Measurements from ENCODE around the gene MEF2C. TPM values are rescaled to one million over a fixed set of nuclear protein-coding genes. Genes with fewer than 3 reads are reported as not detected.

Gene MEF2C
- total and polyA plus RNA-seq, 4 donors: 2.8 to 15.9 (median 10.1) TPM

DNA sequence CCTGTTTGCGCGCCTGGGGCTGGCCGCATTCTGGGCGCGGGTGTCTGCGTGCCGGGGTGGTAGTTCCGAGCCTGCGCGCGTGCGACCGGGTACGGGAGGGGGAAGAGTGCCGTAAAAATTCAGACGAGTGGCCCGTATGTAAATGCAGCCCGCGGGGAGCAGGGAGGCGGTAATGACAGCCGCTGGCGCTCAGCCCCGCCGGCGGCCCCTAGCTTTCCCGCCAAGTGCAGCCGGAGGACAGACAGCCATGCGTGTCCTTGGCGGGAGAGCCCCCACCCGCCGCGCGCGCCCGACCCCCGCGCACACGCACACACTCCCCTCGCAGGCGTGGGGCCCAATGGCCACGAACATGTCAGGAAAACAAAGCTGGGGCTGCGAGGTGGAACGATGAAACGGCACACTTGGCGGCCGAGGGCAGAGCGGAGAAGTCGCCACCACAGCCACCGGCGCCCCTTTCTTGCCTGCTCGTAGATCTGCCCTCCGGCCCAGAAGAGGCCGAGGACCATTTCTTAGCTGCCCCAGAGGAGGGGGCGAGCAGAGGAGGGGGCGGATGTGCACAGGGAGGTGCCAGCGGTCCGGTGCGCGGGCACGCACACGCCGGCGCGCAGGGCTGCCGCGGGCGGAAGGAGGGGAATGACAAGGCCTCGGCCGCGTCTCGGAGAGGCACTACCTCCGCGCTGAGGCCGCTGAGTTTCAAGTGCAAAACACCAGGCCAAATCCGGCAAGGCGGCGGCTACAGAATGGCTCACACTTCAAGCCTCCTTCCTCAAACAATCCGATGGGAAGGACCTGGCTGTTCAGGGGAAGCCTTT, 208.4 kb downstream of the MEF2C start:
- H3K36me3 ChIP-seq (ENCODE audit: control insufficient read depth in 4 of 4, insufficient read depth in 3 of 4, low read depth in 1 of 4, low read length in 3 of 4): no peaks in the 10 kb centered on the region
- peaks cover 10 to 51% (median 26%) of the 10 kb centered on the region in 4 donors for H3K27me3 ChIP-seq (ENCODE audit: control insufficient read depth in 4 of 4, insufficient read depth in 4 of 4, low read length in 3 of 4)
- H3K4me3 ChIP-seq (ENCODE audit: low read depth in 1 of 3, low read length in 3 of 3): peak overlapping the region in 2 of 3 donors; percentile 26 to 27
- H3K4me1 ChIP-seq (ENCODE audit: control insufficient read depth in 4 of 4, insufficient read depth in 4 of 4, low read length in 3 of 4): peaks cover 17 to 20% (median 20%) of the 10 kb centered on the region in 4 donors
- H3K9me3 ChIP-seq (ENCODE audit: control insufficient read depth in 4 of 4, low read length in 3 of 4): no peaks in the 10 kb centered on the region
- H3K27ac ChIP-seq (ENCODE audit: low read depth in 1 of 2, low read length in 2 of 2): no peak overlapping the region
- TF ChIP-seq FOXA1 (IDR thresholded peaks at IDR 0.05): no peak
- no peak for TF ChIP-seq ZBTB33 (IDR thresholded peaks at IDR 0.05)
- no peak for TF ChIP-seq MAX (IDR thresholded peaks at IDR 0.05)
- TF ChIP-seq NR2F2 (IDR thresholded peaks at IDR 0.05): no peak
- TF ChIP-seq YY1 (IDR thresholded peaks at IDR 0.05): no peak
- TF ChIP-seq HNF4A (conservative IDR thresholded peaks at IDR 0.05): no peak
- no peak for TF ChIP-seq GABPA (IDR thresholded peaks at IDR 0.05 in 1 of 2, conservative IDR thresholded peaks at IDR 0.05 in 1 of 2)
- TF ChIP-seq, protein P1, sequence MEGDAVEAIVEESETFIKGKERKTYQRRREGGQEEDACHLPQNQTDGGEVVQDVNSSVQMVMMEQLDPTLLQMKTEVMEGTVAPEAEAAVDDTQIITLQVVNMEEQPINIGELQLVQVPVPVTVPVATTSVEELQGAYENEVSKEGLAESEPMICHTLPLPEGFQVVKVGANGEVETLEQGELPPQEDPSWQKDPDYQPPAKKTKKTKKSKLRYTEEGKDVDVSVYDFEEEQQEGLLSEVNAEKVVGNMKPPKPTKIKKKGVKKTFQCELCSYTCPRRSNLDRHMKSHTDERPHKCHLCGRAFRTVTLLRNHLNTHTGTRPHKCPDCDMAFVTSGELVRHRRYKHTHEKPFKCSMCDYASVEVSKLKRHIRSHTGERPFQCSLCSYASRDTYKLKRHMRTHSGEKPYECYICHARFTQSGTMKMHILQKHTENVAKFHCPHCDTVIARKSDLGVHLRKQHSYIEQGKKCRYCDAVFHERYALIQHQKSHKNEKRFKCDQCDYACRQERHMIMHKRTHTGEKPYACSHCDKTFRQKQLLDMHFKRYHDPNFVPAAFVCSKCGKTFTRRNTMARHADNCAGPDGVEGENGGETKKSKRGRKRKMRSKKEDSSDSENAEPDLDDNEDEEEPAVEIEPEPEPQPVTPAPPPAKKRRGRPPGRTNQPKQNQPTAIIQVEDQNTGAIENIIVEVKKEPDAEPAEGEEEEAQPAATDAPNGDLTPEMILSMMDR (IDR thresholded peaks at IDR 0.05; ENCODE audit: low read depth, low read length, missing input control): no peak
- TF ChIP-seq TAF1 (conservative IDR thresholded peaks at IDR 0.05): no peak
- no peak for TF ChIP-seq RAD21 (IDR thresholded peaks at IDR 0.05)
- TF ChIP-seq EGR1 (IDR thresholded peaks at IDR 0.05; ENCODE audit: low read depth in 2 of 2): no peak
- TF ChIP-seq JUND (IDR thresholded peaks at IDR 0.05): no peak
- no peak for TF ChIP-seq SP1 (IDR thresholded peaks at IDR 0.05)
- no peak overlapping the region for H3K9ac ChIP-seq (ENCODE audit: low read depth in 1 of 2, low read length in 2 of 2)
- DNase-seq (ENCODE audit: low spot score): no peak
- WGBS: 2% methylated on average over 78 of the region's 78 CpGs

GRCh38 chr5:88673253-88674105, 209.5 kb downstream of the MEF2C start:
- peaks cover 17 to 20% (median 20%) of the 10 kb centered on the region in 4 donors for H3K4me1 ChIP-seq (ENCODE audit: control insufficient read depth in 4 of 4, insufficient read depth in 4 of 4, low read length in 3 of 4)
- no peak overlapping the region for H3K9ac ChIP-seq (ENCODE audit: low read depth in 1 of 2, low read length in 2 of 2)
- H3K36me3 ChIP-seq (ENCODE audit: control insufficient read depth in 4 of 4, insufficient read depth in 3 of 4, low read depth in 1 of 4, low read length in 3 of 4): no peaks in the 10 kb centered on the region
- WGBS: 8% methylated on average over 15 of the region's 15 CpGs
- no peak overlapping the region for H3K27ac ChIP-seq (ENCODE audit: low read depth in 1 of 2, low read length in 2 of 2)
- no peaks in the 10 kb centered on the region for H3K9me3 ChIP-seq (ENCODE audit: control insufficient read depth in 4 of 4, low read length in 3 of 4)
- no peak for DNase-seq (ENCODE audit: low spot score)
- peaks cover 13 to 46% (median 27%) of the 10 kb centered on the region in 4 donors for H3K27me3 ChIP-seq (ENCODE audit: control insufficient read depth in 4 of 4, insufficient read depth in 4 of 4, low read length in 3 of 4)
- H3K4me3 ChIP-seq (ENCODE audit: low read depth in 1 of 3, low read length in 3 of 3): no peak overlapping the region
- no peak for TF ChIP-seq ZBTB33 (IDR thresholded peaks at IDR 0.05)
- TF ChIP-seq HNF4A (conservative IDR thresholded peaks at IDR 0.05): no peak
- TF ChIP-seq FOXA2 (IDR thresholded peaks at IDR 0.05): no peak
- TF ChIP-seq SP1 (IDR thresholded peaks at IDR 0.05): no peak
- no peak for TF ChIP-seq YY1 (IDR thresholded peaks at IDR 0.05)
- TF ChIP-seq GABPA (IDR thresholded peaks at IDR 0.05 in 1 of 2, conservative IDR thresholded peaks at IDR 0.05 in 1 of 2): no peak
- no peak for TF ChIP-seq TAF1 (conservative IDR thresholded peaks at IDR 0.05)
- TF ChIP-seq, protein P1 (IDR thresholded peaks at IDR 0.05; ENCODE audit: low read depth, low read length, missing input control): no peak
- no peak for TF ChIP-seq NR2F2 (IDR thresholded peaks at IDR 0.05)
- TF ChIP-seq EGR1 (IDR thresholded peaks at IDR 0.05; ENCODE audit: low read depth in 2 of 2): no peak
- TF ChIP-seq HNF4G (IDR thresholded peaks at IDR 0.05): no peak
- TF ChIP-seq, protein P2, sequence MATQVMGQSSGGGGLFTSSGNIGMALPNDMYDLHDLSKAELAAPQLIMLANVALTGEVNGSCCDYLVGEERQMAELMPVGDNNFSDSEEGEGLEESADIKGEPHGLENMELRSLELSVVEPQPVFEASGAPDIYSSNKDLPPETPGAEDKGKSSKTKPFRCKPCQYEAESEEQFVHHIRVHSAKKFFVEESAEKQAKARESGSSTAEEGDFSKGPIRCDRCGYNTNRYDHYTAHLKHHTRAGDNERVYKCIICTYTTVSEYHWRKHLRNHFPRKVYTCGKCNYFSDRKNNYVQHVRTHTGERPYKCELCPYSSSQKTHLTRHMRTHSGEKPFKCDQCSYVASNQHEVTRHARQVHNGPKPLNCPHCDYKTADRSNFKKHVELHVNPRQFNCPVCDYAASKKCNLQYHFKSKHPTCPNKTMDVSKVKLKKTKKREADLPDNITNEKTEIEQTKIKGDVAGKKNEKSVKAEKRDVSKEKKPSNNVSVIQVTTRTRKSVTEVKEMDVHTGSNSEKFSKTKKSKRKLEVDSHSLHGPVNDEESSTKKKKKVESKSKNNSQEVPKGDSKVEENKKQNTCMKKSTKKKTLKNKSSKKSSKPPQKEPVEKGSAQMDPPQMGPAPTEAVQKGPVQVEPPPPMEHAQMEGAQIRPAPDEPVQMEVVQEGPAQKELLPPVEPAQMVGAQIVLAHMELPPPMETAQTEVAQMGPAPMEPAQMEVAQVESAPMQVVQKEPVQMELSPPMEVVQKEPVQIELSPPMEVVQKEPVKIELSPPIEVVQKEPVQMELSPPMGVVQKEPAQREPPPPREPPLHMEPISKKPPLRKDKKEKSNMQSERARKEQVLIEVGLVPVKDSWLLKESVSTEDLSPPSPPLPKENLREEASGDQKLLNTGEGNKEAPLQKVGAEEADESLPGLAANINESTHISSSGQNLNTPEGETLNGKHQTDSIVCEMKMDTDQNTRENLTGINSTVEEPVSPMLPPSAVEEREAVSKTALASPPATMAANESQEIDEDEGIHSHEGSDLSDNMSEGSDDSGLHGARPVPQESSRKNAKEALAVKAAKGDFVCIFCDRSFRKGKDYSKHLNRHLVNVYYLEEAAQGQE (IDR thresholded peaks at IDR 0.05): no peak
